ENCODE measurements around the gene TRIM40.

The TRIM40 gene

DNA sequence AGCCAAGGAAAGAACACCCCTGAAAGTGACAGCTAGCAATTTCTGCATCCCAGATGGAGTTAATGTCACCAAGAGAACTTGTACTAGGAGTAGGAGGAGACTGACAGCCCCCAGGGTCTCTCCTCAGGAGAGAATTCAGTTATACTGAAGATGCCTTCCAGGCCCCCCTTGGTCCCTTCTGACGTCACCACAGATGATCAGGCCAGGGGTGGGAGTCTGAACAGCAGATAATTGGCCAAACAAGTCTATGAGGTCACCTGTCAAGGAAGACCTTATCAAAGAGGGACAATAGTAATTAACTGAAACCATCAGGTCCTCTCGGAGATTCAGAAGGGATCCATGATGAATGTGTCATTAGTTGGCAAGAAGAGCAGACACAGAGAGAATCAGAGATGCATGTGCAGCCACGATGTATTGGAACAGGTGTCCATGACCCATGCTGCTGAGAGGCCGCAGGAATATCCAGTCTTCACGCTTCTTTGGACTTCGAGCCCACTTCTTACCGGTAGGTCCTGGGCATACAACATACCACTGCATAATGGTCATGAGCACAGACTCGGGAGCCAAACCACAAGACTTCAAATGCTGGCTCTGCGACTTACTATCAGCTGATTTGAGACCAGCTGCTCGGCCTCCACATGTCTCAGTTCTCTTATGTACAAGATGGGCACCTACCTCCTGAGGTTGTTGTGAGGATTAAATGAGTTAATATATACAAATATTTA is 14.9 kb downstream of the TRIM40 start:
- DNase-seq = no peak

DNA sequence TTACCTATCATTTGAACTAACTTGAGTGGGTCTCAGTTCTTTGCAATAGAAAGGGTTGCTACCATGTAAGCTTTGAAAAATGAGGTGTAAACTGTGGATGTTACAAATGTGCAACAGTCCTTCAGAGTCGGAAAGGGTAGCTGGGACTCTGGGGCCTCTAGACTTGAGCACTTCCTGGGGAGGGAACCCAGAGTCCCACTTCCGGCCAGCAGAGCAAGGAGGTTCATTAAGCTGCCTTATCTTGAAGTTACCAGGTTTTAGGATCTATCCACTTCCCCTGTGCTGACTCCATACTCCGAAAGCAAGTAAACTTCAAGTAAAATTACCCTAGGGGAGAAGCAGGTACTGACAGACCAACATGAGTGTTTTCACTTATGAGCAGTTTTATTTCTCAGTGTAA is 15.6 kb downstream of the TRIM40 start:
- DNase-seq = no peak

DNA sequence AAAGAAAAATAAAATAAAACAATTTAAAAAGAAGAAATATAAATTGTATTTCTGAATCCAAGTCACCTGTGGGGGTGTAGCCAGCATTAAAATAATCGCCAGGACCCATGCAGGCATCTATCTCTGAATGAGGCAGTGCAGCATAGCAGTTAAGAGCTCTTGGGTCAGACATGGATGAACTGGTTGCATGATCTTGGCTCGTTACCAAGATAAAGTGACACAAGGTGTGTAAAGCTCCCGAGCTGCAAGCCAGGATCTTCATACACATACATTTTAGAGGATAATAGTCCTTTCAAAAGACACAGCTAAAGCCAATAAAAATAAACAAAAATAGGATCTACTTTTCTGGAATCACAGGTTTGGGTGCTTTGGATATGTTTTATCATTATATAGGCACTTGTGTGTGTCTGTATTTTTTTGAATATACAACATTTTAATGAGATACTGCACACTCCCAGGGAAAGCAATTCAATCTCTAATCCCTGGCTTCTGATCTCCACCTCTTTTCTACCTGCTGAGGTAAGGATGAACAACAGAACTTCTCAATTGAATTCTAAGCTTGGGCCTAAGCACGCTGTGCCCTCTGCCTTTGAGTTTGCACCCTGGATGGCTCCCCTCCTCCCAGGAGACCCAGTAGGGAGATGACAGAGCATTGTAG is 16.2 kb downstream of the TRIM40 start:
- no peak for DNase-seq

DNA sequence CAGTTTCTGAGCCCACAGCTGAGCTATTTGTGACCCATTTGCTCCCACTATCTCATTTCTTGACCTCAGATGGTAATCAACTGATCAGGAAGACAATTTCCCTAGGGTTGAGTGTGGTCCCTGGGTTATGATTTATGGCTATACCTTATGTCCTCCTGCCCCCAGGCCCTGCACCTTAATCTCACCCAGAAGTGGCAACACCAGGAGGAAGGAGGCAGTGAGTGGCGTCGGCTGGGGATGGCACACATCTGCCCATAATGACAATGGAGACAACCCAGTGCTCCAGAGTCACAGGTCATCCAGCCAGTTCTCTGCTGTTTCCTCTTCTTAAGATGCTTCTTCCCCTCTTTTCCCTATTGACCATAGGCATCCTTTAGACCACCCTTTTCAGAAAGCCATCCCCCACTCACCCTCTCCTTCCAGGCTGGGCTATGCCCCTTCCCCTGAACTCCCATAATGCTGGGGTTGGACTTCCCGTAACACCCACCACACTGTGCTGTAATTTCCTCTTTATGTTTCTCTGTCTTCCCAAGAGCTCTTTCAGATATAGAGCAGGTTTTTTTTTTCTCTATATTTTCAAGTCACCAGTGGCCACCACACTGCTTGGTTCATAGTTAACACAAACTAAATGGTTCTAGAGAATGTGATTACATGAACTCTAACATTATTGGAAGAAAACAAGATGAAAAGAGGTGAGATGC is 17.1 kb downstream of the TRIM40 start:
- no peak for DNase-seq

DNA sequence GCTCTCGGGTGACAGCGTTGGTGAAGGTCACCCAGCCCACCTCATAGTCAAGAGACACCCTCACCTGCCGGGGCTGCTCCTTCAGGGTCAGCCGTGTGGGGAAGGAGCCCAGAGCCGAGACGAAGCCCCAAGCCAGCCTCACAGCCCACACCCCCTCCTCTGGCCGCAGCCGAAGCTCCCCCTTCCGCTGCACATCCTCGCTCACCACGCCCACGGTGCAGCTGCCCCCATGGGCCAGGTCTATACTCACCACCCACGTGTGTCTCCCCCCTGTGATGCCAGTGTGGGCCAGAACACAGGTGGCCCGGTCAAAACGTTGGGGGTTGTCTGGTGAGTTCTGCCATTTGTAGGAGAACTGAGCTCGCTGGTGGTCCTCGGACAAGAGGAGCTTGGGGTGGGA is 18.1 kb downstream of the TRIM40 start:
- no peak for DNase-seq

DNA sequence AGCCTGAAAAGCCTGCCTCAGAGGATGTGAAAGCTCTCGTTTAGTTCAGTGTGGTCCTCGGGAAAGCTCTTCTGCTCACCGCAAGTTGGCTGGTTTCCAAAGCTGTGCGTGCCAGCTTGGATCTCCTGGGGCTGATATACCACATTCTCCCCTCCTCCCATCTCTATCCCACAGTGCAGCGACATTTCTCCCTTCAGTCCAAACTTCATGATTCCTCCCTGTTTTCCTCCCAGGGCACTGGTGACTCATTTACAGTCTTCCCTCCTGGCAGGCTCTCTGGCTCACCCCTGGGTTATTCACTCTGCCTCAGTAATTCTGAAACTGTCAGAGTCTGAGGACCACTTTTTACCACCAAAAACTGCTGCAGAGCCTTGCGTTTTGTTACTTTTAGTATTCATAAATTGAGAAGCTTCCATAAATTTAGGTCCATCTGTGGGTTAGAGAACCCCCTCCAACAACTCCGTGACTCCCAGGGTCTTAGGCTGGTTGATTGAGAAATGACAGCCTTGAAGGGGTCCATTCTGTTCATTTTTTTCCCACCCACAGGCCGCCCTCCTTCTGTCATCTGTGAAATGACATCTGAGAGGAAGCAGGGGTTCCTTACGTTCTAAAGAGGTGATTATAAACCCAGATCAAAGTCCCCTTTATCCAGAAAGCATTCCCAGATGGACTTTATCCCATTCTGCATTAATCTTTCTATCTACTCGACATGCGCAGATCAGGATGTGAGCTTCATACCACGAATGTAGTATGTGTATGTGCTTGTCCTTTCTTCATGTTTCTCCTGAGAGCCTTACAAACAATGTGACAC is 19.0 kb downstream of the TRIM40 start:
- no peak for DNase-seq

DNA sequence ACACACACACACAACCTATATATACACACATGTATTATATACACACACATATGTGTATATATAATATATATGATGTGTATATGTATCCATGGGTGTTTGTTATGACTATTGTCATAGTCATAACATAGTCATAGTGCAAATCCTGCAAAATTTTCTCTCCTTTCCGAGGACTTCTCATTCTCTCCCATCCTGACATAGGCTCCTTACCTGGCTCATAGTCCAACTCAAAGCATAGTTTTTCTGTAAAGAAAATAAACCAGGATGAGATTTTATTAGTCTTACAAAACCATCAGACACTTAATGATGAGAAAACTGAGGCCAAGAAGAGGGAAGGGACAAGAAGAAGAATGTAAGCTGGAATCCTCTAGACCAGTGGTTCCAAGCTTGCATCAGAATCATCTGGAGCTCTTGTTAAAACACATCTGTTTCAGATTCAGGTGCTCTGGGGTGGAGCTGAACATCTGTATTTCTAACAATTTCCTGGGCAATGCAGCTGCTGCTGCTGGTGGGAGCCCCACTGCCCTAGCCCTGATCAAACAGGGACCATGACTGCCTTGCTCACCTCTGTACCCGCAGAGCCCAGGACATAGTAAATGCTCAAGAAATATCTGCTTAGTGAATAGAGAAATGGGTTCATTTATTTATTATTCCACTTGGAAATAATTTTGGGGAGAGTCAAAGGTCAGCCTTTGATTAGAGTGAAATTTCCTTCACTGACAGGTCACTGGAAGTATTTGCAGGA is 19.8 kb downstream of the TRIM40 start:
- DNase-seq = no peak

DNA sequence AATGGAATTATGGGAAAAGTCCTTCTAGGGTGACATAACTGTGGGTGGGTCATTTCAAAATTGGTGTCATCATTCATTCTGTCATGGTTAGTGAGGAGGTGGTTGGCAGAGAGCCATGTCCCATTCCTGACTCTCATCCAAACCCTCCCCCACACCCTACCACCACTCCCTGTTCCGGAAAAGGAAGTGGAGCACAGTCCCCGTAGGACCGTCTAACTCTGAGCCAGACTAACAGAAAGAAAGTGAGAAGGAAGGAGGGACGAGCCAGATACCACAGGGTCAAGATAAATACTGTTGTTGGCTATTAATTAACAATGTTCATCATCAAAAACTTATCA is 20.3 kb downstream of the TRIM40 start:
- no peak for DNase-seq

DNA sequence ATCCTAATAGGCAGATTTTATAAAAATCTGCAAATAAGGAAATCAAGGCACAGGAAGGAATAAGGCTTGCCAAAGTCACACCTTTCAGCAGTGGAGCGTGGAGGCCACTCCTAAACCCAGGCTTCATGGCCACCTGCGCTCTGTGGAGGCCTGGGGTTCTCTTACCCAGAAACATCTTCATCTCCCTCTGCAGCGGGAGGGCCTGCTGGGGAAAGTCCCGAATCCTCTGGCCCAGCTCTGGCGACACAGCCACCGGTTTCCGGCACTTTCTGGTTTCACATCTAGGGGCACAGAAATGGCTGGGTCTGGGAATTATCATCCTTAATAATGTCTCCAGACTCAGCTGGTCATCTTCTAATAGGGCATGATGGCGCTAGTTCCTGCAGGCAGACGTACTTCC is 20.8 kb downstream of the TRIM40 start:
- DNase-seq = no peak

DNA sequence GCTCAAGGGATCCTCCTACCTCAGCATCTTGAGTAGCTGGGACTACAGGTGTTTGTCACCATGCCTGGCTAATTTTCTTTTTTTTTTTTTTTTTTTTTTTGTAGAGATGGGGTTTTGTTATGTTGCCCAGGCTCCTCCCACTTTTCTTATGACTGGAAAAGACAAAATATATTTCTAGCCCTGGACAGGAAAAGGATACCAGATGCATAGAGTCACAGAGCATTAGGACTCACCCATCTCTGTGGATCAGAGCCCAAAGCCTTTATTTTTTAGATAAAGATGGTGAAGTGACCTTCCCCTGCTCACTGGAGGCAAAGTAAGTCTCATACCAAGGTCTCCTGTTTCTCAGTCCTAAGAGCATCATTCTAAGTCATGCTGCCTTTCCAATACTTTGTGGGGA is 21.6 kb downstream of the TRIM40 start:
- no peak for DNase-seq

DNA sequence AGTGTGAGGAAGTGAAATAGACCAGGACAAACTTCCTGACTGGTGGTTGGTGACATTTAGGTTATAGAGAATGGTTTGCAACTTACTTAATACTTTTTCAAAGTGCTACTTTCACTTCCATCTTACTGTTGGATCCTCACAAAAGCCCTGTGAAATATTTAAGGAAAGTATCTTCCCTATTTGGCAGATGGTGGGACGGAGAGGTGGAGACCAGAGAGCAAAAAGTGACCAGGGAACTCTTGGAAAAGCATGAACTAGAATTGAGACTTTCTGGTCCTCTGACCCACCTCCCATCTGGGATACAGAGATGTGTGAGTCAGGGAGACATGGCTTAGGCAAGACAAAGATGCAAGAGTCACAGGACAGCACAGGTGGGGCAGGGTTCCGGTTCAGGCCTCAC is 22.1 kb downstream of the TRIM40 start:
- no peak for DNase-seq

DNA sequence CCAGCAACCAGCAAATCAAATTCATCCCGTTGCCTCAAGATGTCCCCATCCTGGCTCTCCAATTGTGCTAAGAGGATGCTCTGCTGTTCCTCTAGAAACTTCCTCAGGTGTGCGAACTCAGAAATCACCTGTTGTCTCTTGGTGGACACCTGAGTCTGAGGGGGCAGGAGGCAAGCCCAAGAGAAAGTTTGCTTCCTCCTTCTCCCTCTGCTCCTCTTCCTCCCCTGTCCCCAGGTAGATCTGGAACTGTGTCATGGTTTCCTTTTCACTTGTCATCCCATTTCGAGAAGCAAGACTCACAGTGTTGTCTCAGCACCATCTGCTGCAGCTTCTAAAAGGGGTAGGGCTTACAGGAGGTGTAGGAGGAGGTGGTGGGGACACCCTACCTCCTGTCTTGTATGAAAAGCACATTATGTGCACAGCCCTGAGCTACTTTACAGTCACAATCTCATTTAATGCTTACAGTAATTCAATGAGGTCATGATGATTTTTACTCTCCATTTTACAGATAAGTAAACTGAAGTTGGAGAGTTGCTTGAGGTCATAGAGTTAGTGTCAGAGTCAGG is 22.6 kb downstream of the TRIM40 start:
- no peak for DNase-seq

DNA sequence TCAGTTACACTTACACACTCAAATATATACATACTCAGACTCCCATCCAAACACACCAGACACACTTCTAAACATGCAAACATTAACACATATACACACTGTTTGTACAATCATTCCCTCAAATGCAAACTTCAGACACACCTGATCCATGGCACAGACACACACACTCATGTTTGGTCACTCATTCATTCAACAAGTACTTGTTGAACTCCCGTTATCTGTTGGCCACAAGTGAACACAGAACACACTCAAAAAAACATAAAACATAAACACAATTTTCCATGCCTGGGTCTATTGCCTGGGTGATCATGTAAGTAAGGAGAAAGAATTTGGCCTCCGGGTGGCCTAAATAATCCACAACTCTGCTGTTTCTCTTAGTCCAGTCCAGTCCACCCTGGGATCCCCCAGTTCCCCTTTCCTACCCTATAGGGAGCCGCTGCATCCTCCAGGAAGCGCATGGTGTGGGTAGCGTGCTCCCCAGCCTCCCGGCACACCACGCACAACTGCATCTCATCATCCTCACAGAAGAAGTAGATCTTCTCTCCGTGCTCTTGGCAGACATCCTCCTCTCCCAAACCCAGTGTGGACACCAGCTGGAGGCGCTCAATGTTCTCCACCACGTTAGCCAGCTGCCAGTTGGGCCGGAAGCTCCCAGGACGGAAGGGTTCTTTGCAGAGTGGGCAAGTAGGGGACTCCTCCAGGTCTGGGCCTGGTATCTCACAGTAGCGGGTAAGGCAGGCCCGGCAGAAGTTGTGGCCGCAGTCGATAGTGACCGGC is 24.3 kb downstream of the TRIM40 start:
- DNase-seq = no peak

DNA sequence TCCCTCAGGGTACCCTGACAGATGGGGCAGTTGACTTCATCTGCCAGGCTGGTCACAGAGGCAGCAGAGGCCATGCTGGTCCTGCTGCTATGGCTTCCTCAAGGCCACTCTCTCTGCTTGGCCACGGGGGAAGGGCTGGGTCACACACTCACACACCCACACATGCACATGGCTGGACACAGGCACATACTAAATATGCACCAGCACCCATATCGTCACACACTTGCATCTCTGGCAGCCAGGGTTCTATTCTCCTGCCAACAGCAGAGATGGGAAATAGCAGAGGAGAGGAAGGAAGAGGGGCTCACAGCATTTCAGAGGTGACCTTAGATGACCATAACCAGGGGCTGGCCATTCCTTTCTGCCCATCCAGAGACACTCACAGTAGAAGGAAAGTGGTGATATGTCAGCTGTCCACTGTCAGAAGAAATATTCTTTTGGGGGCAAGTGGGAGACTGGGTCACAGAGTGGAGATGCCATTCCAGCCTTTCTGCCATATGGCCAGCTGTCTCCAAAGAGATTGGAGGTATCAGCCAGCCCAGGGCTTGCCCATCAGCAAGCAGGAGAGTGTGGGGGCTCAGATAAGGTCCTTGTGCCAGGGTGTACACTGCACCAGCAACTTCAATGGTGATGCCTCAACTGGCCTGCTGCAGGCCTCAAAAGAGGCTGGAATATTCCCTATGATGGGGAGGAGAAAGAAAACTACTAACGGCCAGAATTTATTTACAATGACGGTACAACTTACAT is 25.0 kb downstream of the TRIM40 start, which contains the start of gene TRIM10:
TRIM10 (minus strand) TSS at position 427 of the 747 bp plus-strand sequence; CDS start at position 74, 353 bp downstream.
- no peak for DNase-seq

DNA sequence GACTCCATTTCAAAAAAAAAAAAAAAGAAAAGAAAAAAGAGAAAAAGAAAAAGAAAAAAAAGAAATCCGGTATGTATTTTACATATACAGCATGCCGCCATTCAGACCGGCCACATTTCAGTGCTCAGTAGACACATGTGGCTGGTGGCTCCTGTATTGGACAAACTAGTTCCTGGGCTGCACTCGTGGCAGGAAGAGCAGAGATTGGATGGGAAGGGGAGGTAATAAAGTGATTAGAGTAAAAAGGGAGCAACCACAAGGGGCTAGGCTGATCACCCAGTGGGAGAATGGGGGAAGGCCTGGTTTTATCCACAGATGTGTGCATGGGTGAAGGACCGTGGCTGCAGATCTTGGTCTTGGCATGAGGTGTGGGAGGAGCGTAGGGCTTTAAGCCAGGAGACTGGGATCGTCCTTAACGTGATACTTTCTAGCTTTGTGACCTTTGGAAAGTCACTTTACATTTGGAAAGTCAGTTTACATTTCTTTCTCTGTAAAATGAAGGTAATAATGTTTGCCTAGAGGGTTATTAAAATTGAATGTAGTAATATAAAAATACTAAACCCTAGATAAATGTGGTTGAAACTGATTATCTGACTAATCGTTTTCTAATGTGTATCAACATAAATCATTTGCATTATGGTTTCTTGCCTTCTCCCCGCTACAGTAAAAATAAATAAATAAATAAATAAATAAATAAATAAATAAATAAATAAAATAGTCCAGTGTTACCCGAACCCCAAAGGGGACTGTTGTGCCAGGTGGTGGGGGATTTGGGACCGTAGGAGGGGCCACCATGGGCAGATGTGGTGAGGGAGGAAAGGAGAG is 26.5 kb downstream of the TRIM40 start:
- DNase-seq = no peak

DNA sequence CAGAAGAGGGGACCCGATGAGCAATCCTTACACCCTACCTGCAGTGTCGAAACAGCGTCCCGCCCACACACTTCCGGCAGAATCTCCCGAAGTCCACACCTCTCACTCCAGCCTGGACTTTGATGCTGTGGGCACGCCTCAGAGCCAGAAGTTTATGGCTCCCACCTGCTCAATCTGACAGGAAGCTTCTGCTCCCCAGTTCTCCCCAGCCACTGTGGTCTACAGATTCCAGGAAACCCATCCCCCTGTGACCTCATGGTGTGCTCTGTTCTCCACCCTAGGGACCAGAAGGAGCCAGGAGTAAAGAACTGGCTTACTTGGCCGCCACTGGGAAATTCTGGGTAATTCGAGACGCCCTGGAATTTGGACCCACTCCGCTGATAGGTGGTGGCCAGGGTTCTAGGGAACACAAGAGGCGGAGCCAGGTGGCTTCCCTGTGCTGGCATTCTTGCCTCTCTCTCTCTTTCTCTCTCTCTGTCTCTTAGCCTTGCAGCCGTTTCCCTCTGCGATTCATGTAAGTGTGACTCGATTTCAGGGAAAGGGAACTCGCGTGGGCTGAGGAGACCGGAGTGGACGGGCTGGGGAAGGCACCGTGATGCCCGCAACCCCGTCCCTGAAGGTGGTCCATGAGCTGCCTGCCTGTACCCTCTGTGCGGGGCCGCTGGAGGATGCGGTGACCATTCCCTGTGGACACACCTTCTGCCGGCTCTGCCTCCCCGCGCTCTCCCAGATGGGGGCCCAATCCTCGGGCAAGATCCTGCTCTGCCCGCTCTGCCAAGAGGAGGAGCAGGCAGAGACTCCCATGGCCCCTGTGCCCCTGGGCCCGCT is 27.4 kb downstream of the TRIM40 start, which contains the start of gene TRIM15:
TRIM15 (plus strand) TSS at position 457 of the 828 bp plus-strand sequence; CDS start at position 596, 139 bp downstream.
- DNase-seq = no peak

DNA sequence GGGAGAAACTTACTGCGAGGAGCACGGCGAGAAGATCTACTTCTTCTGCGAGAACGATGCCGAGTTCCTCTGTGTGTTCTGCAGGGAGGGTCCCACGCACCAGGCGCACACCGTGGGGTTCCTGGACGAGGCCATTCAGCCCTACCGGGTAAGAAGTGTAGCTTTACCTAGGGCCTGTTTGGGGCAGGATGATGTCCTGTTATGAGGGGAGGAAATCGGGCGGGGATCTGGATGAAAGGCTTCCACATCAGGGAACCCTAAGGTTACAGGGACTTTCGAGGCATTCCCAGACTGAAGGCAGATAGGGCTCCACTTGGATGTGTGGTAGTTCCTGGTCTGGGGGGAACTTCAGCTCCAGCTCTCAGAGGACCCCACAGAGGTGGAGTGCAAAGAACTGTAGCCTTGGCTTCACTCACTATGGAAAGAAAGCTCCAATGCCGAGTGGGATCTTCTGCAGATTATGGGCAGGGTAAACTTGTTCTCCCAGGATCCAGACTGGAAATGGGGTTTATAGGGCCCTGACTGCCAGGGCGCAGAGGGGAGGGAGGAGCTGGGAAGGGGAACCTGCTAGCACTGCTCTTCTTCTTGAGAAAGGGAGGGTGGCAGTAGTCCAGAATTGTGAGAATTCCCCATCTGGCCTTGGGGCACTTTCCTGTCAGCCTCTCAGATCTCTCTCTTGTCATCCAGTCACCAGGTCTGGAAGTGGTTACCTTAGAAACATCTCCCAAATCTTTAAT is 28.1 kb downstream of the TRIM40 start:
- DNase-seq = no peak

DNA sequence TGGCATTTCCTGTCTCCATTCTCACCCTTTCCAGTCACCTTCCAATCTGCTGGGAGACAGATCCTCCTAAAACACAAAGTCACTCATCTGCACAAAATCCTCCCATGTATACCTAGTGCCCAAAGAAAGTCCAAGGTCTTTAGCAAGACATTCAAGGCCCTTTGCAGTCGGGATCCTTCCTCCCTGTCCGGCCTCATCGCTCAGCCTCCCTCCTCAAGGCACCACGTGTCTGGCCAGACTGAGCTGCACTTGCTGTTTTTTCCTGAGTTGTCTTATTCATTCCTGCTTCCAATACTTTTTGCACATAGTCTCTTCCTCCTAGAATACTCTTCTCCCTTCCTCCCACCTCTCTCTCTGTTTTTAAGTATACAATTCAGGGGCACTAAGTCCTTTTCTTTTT is 28.8 kb downstream of the TRIM40 start:
- no peak for DNase-seq
